NCI-H2227 (cell line): ENCODE measurements around the gene LBH.

ENCODE experiments used
- DNase-seq: peaks from one replicate; lab custom pipeline; 2025; ENCODE audit not compliant: unreplicated experiment; lab: John Stamatoyannopoulos, UW

Gene LBH

GRCh38 chr2:30300456-30301221, 69.3 kb downstream of the LBH start:
- DNase-seq = no peak

- no peak for DNase-seq
Measured at GRCh38 chr2:30301551-30301950, 70.2 kb downstream of the LBH start.

GRCh38 chr2:30302566-30302965, 71.2 kb downstream of the LBH start:
- no peak for DNase-seq

GRCh38 chr2:30303095-30303494, 71.8 kb downstream of the LBH start:
- DNase-seq = no peak

GRCh38 chr2:30305235-30305634, 73.9 kb downstream of the LBH start:
- no peak for DNase-seq

- no peak for DNase-seq
Measured at GRCh38 chr2:30306522-30306921, 75.2 kb downstream of the LBH start.

- no peak for DNase-seq
Measured at GRCh38 chr2:30308280-30308679, 76.9 kb downstream of the LBH start.
